Measurements from ENCODE around the gene ATXN1. TPM values are rescaled to one million over a fixed set of nuclear protein-coding genes. Genes with fewer than 3 reads are reported as not detected.
A peak's percentile ranks its signal among the peaks of the same experiment; 100 is the strongest.

The ATXN1 gene
- total and polyA plus RNA-seq, 2 of the 8 experiments (the other 6 are each of a cell fraction or from before 2014, with no cell fraction given): 1.6 to 4.0 TPM

GRCh38 chr6:16338577-16339264, 422.5 kb downstream of the ATXN1 start (continued):
- peak in 1 of 2 experiments; percentile 34; a peak in 1 of 4 replicates for TF ChIP-seq RAD21 (IDR thresholded peaks at IDR 0.05 in 1 of 2, conservative IDR thresholded peaks at IDR 0.05 in 1 of 2; ENCODE audit: low read depth in 2 of 2, low read length in 2 of 2)
- peak; percentile 30 to 53 (median 52); a peak in 3 of 4 replicates for TF ChIP-seq CTCF (IDR thresholded peaks at IDR 0.05; ENCODE audit: control extremely low read depth in 1 of 3, insufficient read depth in 1 of 3, low read depth in 1 of 3, low read length in 3 of 3)
- no peak for TF ChIP-seq CEBPB (IDR thresholded peaks at IDR 0.05; ENCODE audit: low read depth, low read length)
- TF ChIP-seq RFX5 (IDR thresholded peaks at IDR 0.05; ENCODE audit: borderline replicate concordance, low read depth, low read length): no peak
- no peak for TF ChIP-seq POLR2AphosphoS5 (IDR thresholded peaks at IDR 0.05; ENCODE audit: low read depth, low read length)
- TF ChIP-seq EGR1 (IDR thresholded peaks at IDR 0.05; ENCODE audit: borderline replicate concordance, low read depth, low read length): no peak
- TF ChIP-seq MAX (IDR thresholded peaks at IDR 0.05): no peak
- TF ChIP-seq POU5F1 (IDR thresholded peaks at IDR 0.05; ENCODE audit: low read depth, low read length): no peak
- TF ChIP-seq POLR2A (IDR thresholded peaks at IDR 0.05; ENCODE audit: control extremely low read depth in 1 of 2, low read depth in 2 of 2, low read length in 2 of 2): no peak
